GM12878 (cell line): Measurements from ENCODE around the gene MEGF11. TPM values are rescaled to one million over a fixed set of nuclear protein-coding genes. Genes with fewer than 3 reads are reported as not detected.

ENCODE experiments used
- ATF2 ChIP-seq: IDR thresholded peaks from 2 replicates; pipeline ENCODE4 v1.6.1; 2012; ENCODE audit warnings: low read length, inconsistent platforms
- CBX3 ChIP-seq: fragments of 200-600 bp; sonication (generic); IDR thresholded peaks from 2 replicates; pipeline ENCODE4 v1.6.1; 2016; ENCODE audit warnings: low read depth, borderline replicate concordance
- RFX5 ChIP-seq: IDR thresholded peaks from 2 replicates; pipeline ENCODE4 v1.6.1; 2011; ENCODE audit warnings: low read depth, low read length, improper control_type of control experiment
- SRF ChIP-seq, 2 experiments: IDR thresholded peaks; 2 replicates each; pipeline ENCODE4 v1.6.1; 2011; ENCODE audit warnings: low read depth in 2 of 2, low read length in 2 of 2, mild to moderate bottlenecking in 1 of 2, moderate library complexity in 1 of 2
- SUPT20H ChIP-seq: IDR thresholded peaks from 2 replicates; pipeline ENCODE4 v1.6.1; 2011; ENCODE audit warnings: low read depth, mild to moderate bottlenecking, low read length, moderate library complexity, borderline replicate concordance; ENCODE audit not compliant: control insufficient read depth
- TAF1 ChIP-seq: IDR thresholded peaks from 2 replicates; pipeline ENCODE4 v1.6.1; 2011; ENCODE audit warnings: mild to moderate bottlenecking, low read depth, low read length, borderline replicate concordance
- TCF3 ChIP-seq: IDR thresholded peaks from 2 replicates; pipeline ENCODE4 v1.6.1; 2012; ENCODE audit warnings: low read depth, mild to moderate bottlenecking, low read length, borderline replicate concordance; ENCODE audit not compliant: insufficient read depth
- USF2 ChIP-seq: IDR thresholded peaks from 2 replicates; pipeline ENCODE4 v1.6.1; 2011; ENCODE audit warnings: low read depth, low read length, improper control_type of control experiment, borderline replicate concordance
- ZNF592 ChIP-seq: fragments of 450-650 bp; IDR thresholded peaks from 2 replicates; pipeline ENCODE4 v1.6.1; 2017; ENCODE audit warnings: mild to moderate bottlenecking, moderate library complexity
- polyA plus RNA-seq, 11 experiments: library from polyadenylated mRNA; depleted of rRNA in 4 of 11; unstranded in 6 of 11; stranded (reverse) in 5 of 11; fragments of >200 nt; fragmentation: Nextera tagmentation in 4 of 11; fragmentation: Illumina TruSeq in 1 of 11; extraction: Ambion mirVana in 4 of 11; extraction: Trizol in 1 of 11; gene quantifications; 1 replicate in 1 of 11; 2 replicates in 10 of 11; pipeline versions ENCODE4 v1.2.1 to v1.2.3, GENCODE V29; 2011 to 2016; ENCODE audit warnings: inconsistent platforms in 2 of 11, missing spikeins in 2 of 11, low read depth in 1 of 11
- total RNA-seq, 4 experiments: library from RNA; depleted of rRNA in 3 of 4; stranded (reverse); fragments of >200 nt in 3 of 4; fragmentation: Illumina TruSeq in 1 of 4; extraction: Trizol in 1 of 4; gene quantifications; 2 replicates each; pipeline versions ENCODE4 v1.2.1 to v1.2.3, GENCODE V29; 2013 to 2021

Gene MEGF11
- total and polyA plus RNA-seq, 10 of the 15 experiments (the other 5 are each of a cell fraction or from before 2014, with no cell fraction given), result 0.03 to 1.7 (median 0.49) TPM

- TF ChIP-seq ATF2 (no peak), CBX3 (no peak), TCF3 (no peak), SUPT20H (no peak), USF2 (no peak), SRF (IDR thresholded peaks at IDR 0.05; ENCODE audit: low read depth in 2 of 2, low read length in 2 of 2) (no peak), RFX5 (no peak), ZNF592 (no peak), TAF1 (no peak)
- TF ChIP-seq, all 136 proteins: peak for 7
Observed at GRCh38 chr15:66161575-66162118, 91.9 kb downstream of the MEGF11 start (continued).
